Measurements from ENCODE around the gene NABP1. TPM values are rescaled to one million over a fixed set of nuclear protein-coding genes. Genes with fewer than 3 reads are reported as not detected.
A peak's percentile ranks its signal among the peaks of the same experiment; 100 is the strongest.

The NABP1 gene
- polyA plus RNA-seq, 1 experiment = 204 TPM

- POLR2A ChIA-PET = no interaction called here
- Histone ChIP-seq H3K27me3 (ENCODE audit: control insufficient read depth, insufficient read depth, low read length) (no peaks in the 10 kb centered on the region), H3K9me3 (ENCODE audit: control insufficient read depth, insufficient read depth, low read length) (no peaks in the 10 kb centered on the region), H3K27ac (ENCODE audit: low read depth, low read length) (no peak overlapping the region), H3K4me3 (ENCODE audit: low read depth, low read length) (no peak overlapping the region)
- DNase-seq (ENCODE audit: low read depth, low spot score) = no peak
- CTCF ChIA-PET = interaction anchor here (0.6 kb wide), 1 partner anchor 128 kb away, joined by 3 read pairs; no protein-coding TSS in a partner anchor
- TF ChIP-seq, protein P1, sequence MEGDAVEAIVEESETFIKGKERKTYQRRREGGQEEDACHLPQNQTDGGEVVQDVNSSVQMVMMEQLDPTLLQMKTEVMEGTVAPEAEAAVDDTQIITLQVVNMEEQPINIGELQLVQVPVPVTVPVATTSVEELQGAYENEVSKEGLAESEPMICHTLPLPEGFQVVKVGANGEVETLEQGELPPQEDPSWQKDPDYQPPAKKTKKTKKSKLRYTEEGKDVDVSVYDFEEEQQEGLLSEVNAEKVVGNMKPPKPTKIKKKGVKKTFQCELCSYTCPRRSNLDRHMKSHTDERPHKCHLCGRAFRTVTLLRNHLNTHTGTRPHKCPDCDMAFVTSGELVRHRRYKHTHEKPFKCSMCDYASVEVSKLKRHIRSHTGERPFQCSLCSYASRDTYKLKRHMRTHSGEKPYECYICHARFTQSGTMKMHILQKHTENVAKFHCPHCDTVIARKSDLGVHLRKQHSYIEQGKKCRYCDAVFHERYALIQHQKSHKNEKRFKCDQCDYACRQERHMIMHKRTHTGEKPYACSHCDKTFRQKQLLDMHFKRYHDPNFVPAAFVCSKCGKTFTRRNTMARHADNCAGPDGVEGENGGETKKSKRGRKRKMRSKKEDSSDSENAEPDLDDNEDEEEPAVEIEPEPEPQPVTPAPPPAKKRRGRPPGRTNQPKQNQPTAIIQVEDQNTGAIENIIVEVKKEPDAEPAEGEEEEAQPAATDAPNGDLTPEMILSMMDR (IDR thresholded peaks at IDR 0.05; ENCODE audit: low read depth, low read length) = no peak
Measured at GRCh38 chr2:191693778-191694177, 15.8 kb downstream of the NABP1 start.

DNA sequence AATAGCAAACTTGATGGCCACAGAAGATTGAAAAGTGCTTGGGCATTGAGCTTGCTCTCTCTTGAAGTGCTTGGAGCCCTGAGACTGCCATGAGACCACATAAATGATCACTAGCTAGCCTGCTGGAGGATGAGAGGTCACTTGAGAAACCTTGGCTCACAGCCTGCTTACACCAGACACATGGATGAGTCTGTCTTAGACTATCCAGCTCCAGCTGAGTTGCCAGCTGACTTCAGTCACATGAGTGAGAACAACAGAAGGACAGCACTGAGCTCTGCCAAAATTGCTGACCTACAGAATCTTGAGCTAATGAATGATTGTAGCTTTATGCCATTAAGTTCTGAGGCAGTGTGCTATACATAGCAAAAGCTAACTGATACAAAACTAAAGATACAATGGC, 18.1 kb downstream of the NABP1 start:
- Histone ChIP-seq H3K27me3 (ENCODE audit: control insufficient read depth, insufficient read depth, low read length) (no peaks in the 10 kb centered on the region), H3K9me3 (ENCODE audit: control insufficient read depth, insufficient read depth, low read length) (no peaks in the 10 kb centered on the region), H3K4me3 (ENCODE audit: low read depth, low read length) (no peak overlapping the region), H3K27ac (ENCODE audit: low read depth, low read length) (peak overlapping the region; percentile 22)
- TF ChIP-seq, protein P1 (IDR thresholded peaks at IDR 0.05; ENCODE audit: low read depth, low read length) = no peak
- CTCF ChIA-PET = interaction anchor here (0.7 to 4.0 kb wide), 6 partner anchors 10 to 467 kb away, joined by 3 to 38 read pairs (median 10); no protein-coding TSS in a partner anchor
- peak; percentile 85 for DNase-seq (ENCODE audit: low read depth, low spot score)
- POLR2A ChIA-PET = interaction anchor here (0.7 to 4.2 kb wide), 5 partner anchors 18 to 151 kb away, joined by 3 to 37 read pairs (median 5); partner anchors contain the start of gene NABP1

GRCh38 chr2:191696966-191697365, 19.0 kb downstream of the NABP1 start:
- TF ChIP-seq, protein P1 (IDR thresholded peaks at IDR 0.05; ENCODE audit: low read depth, low read length) = no peak
- DNase-seq (ENCODE audit: low read depth, low spot score) = no peak
- POLR2A ChIA-PET = interaction anchor here (1.5 to 4.2 kb wide), 2 partner anchors 19 to 127 kb away, joined by 4 to 37 read pairs; partner anchors contain the start of gene NABP1
- Histone ChIP-seq H3K9me3 (ENCODE audit: control insufficient read depth, insufficient read depth, low read length) (peaks cover 4% of the 10 kb centered on the region; the same call in 1 of the 2 replicates), H3K27ac (ENCODE audit: low read depth, low read length) (no peak overlapping the region), H3K27me3 (ENCODE audit: control insufficient read depth, insufficient read depth, low read length) (no peaks in the 10 kb centered on the region), H3K4me3 (ENCODE audit: low read depth, low read length) (no peak overlapping the region)
- CTCF ChIA-PET = interaction anchor here (1.1 to 4.0 kb wide), 5 partner anchors 126 to 466 kb away, joined by 4 to 38 read pairs (median 9); no protein-coding TSS in a partner anchor

- Histone ChIP-seq H3K9me3 (ENCODE audit: control insufficient read depth, insufficient read depth, low read length) (peaks cover 4% of the 10 kb centered on the region; the same call in 1 of the 2 replicates), H3K27ac (ENCODE audit: low read depth, low read length) (no peak overlapping the region), H3K4me3 (ENCODE audit: low read depth, low read length) (no peak overlapping the region), H3K27me3 (ENCODE audit: control insufficient read depth, insufficient read depth, low read length) (no peaks in the 10 kb centered on the region)
- ChIA-PET CTCF (interaction anchor here (0.6 to 4.0 kb wide), 5 partner anchors 129 to 465 kb away, joined by 3 to 38 read pairs (median 6); no protein-coding TSS in a partner anchor), POLR2A (interaction anchor here (4.2 kb wide), 1 partner anchor 19 kb away, joined by 37 read pairs; the partner anchor contains the start of gene NABP1)
- no peak for DNase-seq (ENCODE audit: low read depth, low spot score)
- TF ChIP-seq, protein P1 (IDR thresholded peaks at IDR 0.05; ENCODE audit: low read depth, low read length) = no peak
Measured at GRCh38 chr2:191697870-191698269, 19.9 kb downstream of the NABP1 start.

GRCh38 chr2:191699341-191699945, 21.5 kb downstream of the NABP1 start:
- ChIA-PET POLR2A (no interaction called here), CTCF (no interaction called here)
- H3K9me3 ChIP-seq (ENCODE audit: control insufficient read depth, insufficient read depth, low read length) = peaks cover 4% of the 10 kb centered on the region; the same call in 1 of the 2 replicates
- TF ChIP-seq, protein P1 (IDR thresholded peaks at IDR 0.05; ENCODE audit: low read depth, low read length) = no peak
- no peak overlapping the region for H3K4me3 ChIP-seq (ENCODE audit: low read depth, low read length)
- DNase-seq (ENCODE audit: low read depth, low spot score) = no peak
- H3K27me3 ChIP-seq (ENCODE audit: control insufficient read depth, insufficient read depth, low read length) = no peaks in the 10 kb centered on the region
- H3K27ac ChIP-seq (ENCODE audit: low read depth, low read length) = no peak overlapping the region
